ENCODE data around the gene OARD1. TPM values are rescaled to one million over a fixed set of nuclear protein-coding genes. Genes with fewer than 3 reads are reported as not detected.
"Not testable (repeated sequence)": the region's sequence is repeated elsewhere in the genome, so short reads cannot be mapped to it uniquely, and the experiment has no call there.

OARD1 gene
- total and polyA plus RNA-seq, 4 donors, result 17.1 to 43.2 (median 32.9) TPM

GRCh38 chr6:41017663-41018062 is 54.5 kb downstream of the OARD1 start:
- Histone ChIP-seq H3K27me3 (ENCODE audit: control insufficient read depth, insufficient read depth, low read length) (no peaks in the 10 kb centered on the region), H3K4me3 (ENCODE audit: low read depth, low read length) (no peak overlapping the region), H3K36me3 (ENCODE audit: control insufficient read depth, insufficient read depth, low read length) (no peaks in the 10 kb centered on the region), H3K4me1 (ENCODE audit: control insufficient read depth, insufficient read depth, low read length) (no peaks in the 10 kb centered on the region), H3K27ac (ENCODE audit: low read depth, low read length) (no peak overlapping the region), H3K9me3 (ENCODE audit: control insufficient read depth, insufficient read depth, low read length) (no peaks in the 10 kb centered on the region)
- 90% methylated on average over 1 of the region's 1 CpG for WGBS (ENCODE audit: insufficient coverage)
- no peak for DNase-seq (ENCODE audit: low read depth in 4 of 6, low spot score in 6 of 6)

- no CpG with 5 or more reads among the region's 5 CpGs for WGBS (ENCODE audit: insufficient coverage)
- H3K27me3 ChIP-seq (ENCODE audit: control insufficient read depth, insufficient read depth, low read length); DNase-seq (ENCODE audit: low read depth in 4 of 6, low spot score in 6 of 6); H3K4me1 ChIP-seq (ENCODE audit: control insufficient read depth, insufficient read depth, low read length); H3K4me3 ChIP-seq (ENCODE audit: low read depth, low read length); H3K9me3 ChIP-seq (ENCODE audit: control insufficient read depth, insufficient read depth, low read length); H3K27ac ChIP-seq (ENCODE audit: low read depth, low read length); H3K36me3 ChIP-seq (ENCODE audit: control insufficient read depth, insufficient read depth, low read length): not testable (repeated sequence)
Measured at GRCh38 chr6:41015860-41016259, 56.3 kb downstream of the OARD1 start.

- no peaks in the 10 kb centered on the region for H3K36me3 ChIP-seq (ENCODE audit: control insufficient read depth, insufficient read depth, low read length)
- DNase-seq (ENCODE audit: low read depth in 4 of 6, low spot score in 6 of 6), result no peak
- H3K4me1 ChIP-seq (ENCODE audit: control insufficient read depth, insufficient read depth, low read length), result no peaks in the 10 kb centered on the region
- H3K9me3 ChIP-seq (ENCODE audit: control insufficient read depth, insufficient read depth, low read length), result no peaks in the 10 kb centered on the region
- H3K4me3 ChIP-seq (ENCODE audit: low read depth, low read length), result no peak overlapping the region
- H3K27me3 ChIP-seq (ENCODE audit: control insufficient read depth, insufficient read depth, low read length), result no peaks in the 10 kb centered on the region
- 90% methylated on average over 1 of the region's 4 CpGs for WGBS (ENCODE audit: insufficient coverage)
- no peak overlapping the region for H3K27ac ChIP-seq (ENCODE audit: low read depth, low read length)
Measured at GRCh38 chr6:41014780-41015179, 57.4 kb downstream of the OARD1 start.

Other genes with a start within 250 kb of the OARD1 start
- gene UNC5CL, start 33.1 kb downstream of the OARD1 start, total RNA-seq, result under 1 TPM; 0.20 to 0.72 TPM
- gene UNC5CL, start 33.1 kb downstream of the OARD1 start, polyA plus RNA-seq (ENCODE audit: insufficient read length in 2 of 2), result 1 to 10 TPM in 1 of 2 donors, under 1 TPM in 1; 0.92 to 1.4 TPM
- 1 to 10 TPM in 1 of 2 donors, under 1 TPM in 1; 0.66 to 1.6 TPM for gene TSPO2, start 29.9 kb downstream of the OARD1 start, total RNA-seq
- under 1 TPM; 0.38 to 0.52 TPM for gene TSPO2, start 29.9 kb downstream of the OARD1 start, polyA plus RNA-seq (ENCODE audit: insufficient read length in 2 of 2)
- 1 to 10 TPM in 1 of 2 donors, under 1 TPM in 1; 0.17 to 1.1 TPM for gene APOBEC2, start 19.2 kb downstream of the OARD1 start, total RNA-seq
- 1 to 10 TPM in 1 of 2 donors, under 1 TPM in 1; 0.44 to 1.0 TPM for gene APOBEC2, start 19.2 kb downstream of the OARD1 start, polyA plus RNA-seq (ENCODE audit: insufficient read length in 2 of 2)
- 10 to 100 TPM; 21.8 to 28.9 TPM for gene NFYA, start 618 bp upstream of the OARD1 start, total RNA-seq
- gene NFYA, start 618 bp upstream of the OARD1 start, polyA plus RNA-seq (ENCODE audit: insufficient read length in 2 of 2), result 10 to 100 TPM; 26.5 to 30.8 TPM
- gene TREML1, start 82.0 kb upstream of the OARD1 start, total RNA-seq, result 1 to 10 TPM in 1 of 2 donors, under 1 TPM in 1; 0.39 to 1.1 TPM
- gene TREML1, start 82.0 kb upstream of the OARD1 start, polyA plus RNA-seq (ENCODE audit: insufficient read length in 2 of 2), result 1 to 10 TPM; 1.9 to 2.1 TPM
- 10 to 100 TPM; 21.0 to 25.9 TPM for gene TREM2, start 90.8 kb upstream of the OARD1 start, total RNA-seq
- gene TREM2, start 90.8 kb upstream of the OARD1 start, polyA plus RNA-seq (ENCODE audit: insufficient read length in 2 of 2), result 10 to 100 TPM; 20.9 to 27.4 TPM
- gene TREML2, start 128.8 kb upstream of the OARD1 start, total RNA-seq, result under 1 TPM; 0.11 to 0.40 TPM
- gene TREML2, start 128.8 kb upstream of the OARD1 start, polyA plus RNA-seq (ENCODE audit: insufficient read length in 2 of 2), result not detected
- under 1 TPM in 1 of 2 donors, not detected in 1; 0.10 TPM for gene TREML4, start 156.0 kb upstream of the OARD1 start, total RNA-seq
- not detected for gene TREML4, start 156.0 kb upstream of the OARD1 start, polyA plus RNA-seq (ENCODE audit: insufficient read length in 2 of 2)
- 1 to 10 TPM in 1 of 2 donors, under 1 TPM in 1; 0.55 to 1.3 TPM for gene TREM1, start 214.3 kb upstream of the OARD1 start, total RNA-seq
- under 1 TPM; 0.41 to 0.49 TPM for gene TREM1, start 214.3 kb upstream of the OARD1 start, polyA plus RNA-seq (ENCODE audit: insufficient read length in 2 of 2)